Activated T-helper 1 cell treated with Interleukin-2 at 50 U/mL for 16 hours (primary cell): Measurements from ENCODE around the gene GREM1.

Source experiments
- DNase-seq: peaks from one replicate; pipeline ENCODE4 v3.0.0-alpha.2; 2020; ENCODE audit warnings: low read depth

Gene GREM1

DNA sequence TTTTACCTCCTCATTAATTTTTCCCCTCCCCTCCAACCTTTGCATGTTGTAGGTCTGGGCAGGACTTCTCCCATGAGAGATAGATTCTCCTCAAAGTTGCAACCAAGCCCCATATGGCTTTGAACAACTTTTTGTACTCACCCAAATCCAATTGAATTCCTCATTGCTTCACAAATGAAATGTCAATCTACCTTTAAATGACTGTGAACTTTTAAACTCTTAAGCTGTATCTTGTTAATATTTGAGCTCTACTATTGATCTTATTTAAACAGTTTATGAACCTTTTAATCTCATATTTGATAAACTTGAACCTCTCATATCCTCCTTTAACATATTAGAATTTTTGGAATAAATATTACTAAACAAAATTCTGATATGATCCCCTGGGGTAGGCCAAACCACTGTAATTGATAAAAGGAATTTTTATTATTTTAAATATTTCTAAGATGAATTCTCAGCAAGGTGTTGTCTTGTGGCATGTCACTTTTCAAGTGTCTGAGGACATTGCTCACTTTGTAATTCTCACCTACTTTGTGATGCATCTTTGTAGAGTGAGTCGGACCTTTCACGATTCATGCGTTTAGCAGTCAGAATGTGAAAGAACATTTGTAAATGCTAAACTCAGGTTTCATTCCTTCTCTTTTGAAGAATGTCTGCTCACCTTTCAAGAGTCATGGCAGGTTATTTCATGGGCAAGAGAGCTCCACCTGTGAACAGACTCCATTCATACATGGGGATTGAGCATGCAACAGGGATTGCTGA, 23.4 kb upstream of the GREM1 start:
- DNase-seq: no peak

DNA sequence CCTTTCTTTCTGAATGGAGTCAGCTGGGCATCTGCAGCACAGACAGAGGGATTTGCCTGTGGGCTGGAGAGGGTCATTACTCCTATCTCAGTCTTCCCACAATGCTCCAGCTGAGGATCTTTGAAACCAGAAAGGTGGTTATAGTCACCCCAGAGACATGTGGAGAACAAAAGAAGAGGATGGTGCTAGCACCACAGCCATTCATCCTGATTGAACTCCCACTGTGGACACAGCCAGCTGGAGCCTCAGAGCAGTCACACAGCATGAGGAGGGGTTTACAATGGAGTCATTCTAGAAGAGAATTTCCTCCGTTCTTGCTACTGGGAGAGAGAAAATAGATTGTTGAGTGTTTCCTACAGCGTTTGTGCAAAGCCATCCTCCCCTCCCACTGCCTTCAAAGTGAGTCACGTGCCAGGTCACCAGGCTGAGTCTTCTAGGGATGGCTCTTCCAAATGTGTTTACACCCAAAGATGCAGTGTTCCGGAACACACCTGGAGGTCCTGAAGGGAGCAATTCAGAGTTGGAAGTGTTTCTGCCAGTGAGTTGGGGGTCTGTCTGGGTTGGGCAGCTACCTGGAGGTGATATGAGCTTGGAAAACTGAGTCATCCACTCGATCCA, 18.9 kb upstream of the GREM1 start:
- no peak for DNase-seq

DNA sequence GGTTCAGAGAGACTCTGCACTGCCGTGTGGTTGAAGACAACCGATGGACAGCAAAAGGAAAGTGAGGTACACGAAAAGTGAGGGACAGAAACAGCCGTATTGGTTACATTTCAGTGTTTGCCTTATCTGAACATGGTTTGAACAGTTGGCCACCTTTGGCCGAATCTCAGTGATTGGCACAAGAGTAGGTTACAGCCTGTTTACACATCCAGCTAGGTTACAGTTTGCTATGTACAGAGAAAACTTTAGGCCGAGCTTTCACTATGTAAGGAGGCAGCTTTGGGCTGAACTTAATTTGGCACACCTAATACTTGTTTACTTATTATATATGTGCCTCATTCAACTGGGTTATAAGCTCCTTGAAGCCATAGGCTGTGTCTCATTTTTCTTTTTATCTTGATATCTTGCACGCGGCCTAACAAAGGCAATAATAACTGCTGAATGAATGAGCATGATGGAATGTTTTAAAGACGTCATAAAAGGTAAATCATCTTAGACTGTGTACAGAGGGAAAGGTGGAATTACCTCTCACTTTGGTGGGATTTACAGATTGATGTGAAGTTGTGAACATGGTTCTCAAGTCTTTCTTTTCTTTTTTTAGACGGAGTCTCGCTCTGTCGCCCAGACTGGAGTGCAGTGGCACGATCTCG, 17.2 kb upstream of the GREM1 start:
- no peak for DNase-seq

DNA sequence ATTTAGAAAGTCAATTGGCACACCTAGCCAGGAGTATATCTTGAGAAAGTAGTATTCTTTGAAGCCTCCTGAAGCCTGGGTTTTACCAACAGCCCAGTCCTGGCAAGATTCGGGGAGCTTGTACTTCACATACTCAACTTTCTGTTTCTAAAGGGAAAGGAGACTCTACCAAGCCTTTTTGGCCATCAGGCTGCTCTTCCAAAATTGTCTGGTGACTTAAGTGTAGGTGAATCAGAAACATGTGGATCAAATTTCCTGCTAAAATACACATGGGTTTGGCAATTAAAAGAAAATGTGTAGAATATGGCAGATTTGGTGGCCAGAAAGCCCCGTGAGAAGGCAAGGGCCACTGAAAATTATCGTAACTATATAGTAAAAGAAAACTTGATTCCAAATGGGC, 15.9 kb upstream of the GREM1 start:
- no peak for DNase-seq

DNA sequence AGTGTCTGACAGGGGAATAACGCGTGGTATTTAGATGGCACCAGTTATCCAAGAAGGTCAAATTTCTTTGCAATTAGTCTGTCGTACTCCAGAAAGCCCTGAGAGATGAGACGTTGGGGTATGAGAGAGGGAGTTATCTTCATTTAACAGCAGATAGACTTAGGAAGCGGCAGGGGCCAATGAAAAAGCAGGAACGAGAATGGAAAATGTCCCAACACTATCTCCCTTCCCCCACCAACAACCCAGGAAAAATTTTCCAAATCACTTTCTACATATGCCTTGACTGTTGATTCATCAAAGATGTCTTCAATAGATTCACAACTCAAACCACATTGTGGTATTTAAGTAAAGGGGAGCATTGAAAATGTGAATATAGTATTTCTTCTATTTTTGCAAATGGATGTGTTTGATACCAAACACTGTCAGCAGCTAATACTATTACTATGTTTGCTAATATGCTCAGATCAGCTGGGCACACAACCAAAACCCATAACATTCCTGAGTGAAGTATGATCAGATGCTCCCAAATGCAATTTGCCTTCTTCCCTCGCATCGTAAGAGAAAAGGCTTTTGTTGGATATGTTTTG, 13.3 kb upstream of the GREM1 start:
- no peak for DNase-seq

DNA sequence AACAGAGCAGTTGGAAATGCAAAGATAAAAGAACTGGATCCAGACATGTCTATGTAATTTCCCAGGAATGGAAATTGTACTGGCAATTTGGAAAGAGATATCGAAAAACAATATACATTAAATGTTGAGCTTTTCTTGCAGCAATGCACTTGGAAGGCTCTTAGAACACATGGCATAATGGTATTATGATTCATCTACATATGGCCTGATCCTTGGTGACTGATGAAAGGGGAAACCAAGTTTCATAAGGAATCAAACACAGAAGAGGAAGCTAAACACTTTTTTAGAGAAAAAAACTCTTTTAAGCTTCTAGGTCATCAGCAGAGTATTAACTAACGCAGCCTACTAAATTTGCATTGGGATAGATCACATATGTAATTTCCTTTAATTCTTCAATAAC, 12.4 kb upstream of the GREM1 start:
- DNase-seq: no peak

DNA sequence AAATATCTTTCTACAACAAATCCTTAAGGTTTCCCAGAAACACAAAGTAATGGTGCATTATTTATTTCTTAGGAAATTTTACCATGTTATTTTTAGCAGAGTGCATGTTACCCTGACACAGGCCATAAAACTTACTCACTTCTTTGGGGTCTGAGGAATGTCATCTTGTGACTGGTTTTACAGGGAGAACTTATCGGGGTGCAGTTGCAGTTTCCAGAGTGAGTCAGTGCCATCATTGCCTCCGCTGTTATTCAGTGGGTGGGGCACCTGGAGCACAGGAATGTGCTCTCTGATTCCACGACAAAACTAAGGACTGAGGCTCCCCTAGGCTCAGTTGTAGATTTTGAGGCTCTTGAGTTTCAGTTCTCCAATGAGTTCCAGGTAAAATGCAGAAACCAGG, 11.1 kb upstream of the GREM1 start:
- no peak for DNase-seq

DNA sequence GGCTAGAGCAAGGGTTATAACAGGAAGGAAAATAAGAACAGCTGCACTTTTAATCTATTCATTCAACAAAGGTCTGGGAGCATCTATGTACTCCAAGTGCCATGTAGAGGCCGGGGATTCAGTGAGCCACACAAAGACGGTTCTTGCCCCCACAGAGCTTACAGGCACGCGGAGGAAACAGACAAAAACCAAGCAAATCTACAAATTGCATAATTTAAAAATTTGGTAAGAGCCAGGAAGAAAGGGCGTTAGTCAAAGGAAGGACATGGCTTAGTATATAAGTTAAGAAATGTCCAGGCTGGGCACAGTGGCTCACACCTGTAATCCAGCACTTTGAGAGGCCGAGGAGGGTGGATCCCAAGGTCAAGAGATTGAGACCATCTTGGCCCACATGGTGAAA, 10.4 kb upstream of the GREM1 start:
- no peak for DNase-seq

DNA sequence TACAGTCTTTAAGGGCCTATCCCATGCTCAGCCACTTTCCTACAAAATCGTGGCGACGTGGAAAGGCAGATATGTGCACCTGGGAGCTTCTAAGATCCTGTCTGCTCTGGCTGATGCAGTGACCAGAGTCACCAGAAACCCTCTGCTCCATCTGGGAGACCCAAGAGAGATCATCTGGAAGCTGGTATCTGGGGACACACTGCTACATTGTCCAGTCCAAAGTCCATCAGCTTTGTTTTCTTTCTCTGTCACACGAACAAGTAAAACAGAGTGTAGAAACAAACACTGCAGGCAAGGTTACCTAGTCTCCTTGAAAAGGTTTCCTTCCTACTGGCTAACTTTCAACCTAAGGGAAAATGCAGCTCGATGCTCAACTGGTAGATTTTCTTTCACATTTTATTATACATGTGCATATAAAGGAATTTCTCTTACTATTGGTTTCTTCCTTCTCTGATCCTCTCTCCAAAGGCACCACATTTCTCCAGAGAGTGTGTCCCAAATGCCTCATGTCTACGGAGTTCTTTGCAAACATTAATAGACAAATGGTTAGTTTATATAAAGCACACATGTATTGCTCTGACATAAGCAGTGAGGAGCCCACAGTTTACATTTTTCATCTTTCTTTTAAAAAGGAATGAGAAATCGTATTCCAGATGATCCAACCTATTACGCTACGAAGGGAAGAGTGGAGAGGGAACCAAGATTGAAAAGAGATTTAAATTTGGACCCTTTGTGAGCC, 8.3 kb upstream of the GREM1 start:
- DNase-seq: no peak

DNA sequence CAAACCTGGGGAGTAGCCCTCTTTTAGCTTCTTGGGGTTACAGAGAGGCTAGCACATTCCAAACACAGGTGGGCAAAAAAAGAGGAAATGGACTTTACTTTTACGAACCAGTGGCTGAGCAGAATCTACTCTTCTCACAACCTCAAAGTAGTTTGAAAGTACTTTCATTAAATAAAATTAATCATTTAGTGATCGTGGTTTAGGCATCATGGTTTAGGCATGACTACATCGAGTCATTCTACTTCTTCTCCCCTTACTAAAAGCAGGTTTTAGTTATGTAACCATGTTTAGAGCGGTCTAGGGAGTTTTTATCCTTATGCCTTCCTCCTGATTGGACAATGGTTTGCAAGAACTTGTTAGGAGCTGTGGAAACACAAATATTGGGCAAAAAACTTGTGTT, 2.5 kb upstream of the GREM1 start:
- no peak for DNase-seq

DNA sequence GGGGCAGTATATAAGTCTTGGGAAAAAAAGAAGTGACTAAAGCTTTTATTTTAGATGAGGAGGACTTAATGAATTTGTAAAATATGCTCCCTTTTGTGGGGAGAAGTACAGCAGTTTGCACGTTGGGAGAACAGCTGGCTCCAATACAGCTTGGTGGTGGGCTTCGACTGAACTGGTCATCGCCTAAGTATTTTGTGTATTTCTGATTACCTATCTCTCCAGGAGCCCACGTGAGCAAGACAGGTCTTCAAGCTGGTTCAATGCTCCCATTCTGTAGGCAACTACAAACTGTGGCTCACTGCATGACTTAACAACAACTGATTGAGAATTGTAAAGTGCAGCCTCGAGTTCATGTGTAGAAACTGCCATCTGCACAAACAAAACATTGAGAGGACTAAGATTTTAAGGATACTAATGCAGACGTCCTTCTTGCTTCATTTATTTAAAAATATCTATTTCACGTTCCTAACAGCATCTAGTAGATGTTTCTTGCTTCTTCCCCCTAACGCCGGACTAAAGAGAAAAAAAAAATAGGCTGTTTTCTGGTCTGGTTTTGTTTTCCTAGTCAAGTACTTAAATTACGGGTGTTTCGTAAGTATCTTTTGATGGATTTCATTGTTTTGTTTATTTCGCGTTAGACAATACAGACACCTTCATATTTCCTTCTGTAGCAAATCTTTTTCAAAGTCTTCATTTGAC, 1.4 kb upstream of the GREM1 start:
- DNase-seq: no peak

DNA sequence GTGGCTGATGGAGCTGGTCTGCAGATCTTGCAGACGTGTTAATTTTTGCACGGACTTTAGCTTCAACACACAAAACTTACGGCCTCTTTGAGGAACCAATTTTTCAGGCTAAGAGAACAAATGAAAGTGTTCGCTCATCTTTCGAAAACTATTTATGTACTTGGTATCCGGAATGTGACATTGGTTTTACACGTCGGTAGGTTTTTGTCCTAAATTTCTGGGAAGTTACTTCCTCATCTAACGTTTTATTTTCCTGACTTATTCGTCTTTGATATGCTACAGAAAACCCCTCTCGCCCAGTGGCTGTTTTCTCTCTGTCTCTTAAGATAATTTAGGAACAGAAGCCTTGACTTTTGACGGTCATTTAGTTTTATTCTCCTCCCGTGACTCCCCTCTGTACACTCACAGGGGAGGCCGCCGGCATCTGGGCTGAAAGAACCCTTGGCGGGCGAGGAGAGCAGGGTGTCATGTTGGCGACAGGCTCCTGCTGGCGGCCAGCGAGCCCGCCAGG, 834 bp upstream of the GREM1 start:
- no peak for DNase-seq

DNA sequence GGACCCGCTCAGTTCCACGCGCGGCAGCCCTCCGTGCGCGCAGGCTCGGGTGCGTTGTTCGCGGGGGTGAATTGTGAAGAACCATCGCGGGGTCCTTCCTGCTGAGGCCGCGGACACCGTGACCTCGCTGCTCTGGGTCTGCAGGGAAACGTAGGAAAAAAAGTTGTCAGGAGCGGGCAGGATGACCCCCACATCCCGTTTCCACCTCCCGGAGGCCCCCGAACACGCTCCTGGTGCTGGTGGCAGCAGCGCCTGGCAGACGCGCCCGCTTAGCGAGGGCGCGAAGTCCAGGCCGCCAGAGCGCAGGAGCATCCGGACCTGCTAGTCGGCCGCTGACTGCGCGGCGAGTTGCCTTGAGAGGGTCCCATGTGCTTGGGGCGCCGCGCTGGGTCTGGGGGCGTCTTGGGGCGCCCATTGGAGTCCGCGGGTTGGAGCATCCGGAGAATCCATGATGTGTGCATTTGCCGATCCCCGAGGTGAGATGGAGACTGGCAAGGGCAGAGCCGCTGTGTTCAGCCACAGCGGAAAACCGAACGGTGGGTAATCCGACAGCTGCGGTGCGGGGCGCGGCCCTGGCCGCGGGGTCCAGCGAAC, 520 bp downstream of the GREM1 start:
- DNase-seq: no peak

DNA sequence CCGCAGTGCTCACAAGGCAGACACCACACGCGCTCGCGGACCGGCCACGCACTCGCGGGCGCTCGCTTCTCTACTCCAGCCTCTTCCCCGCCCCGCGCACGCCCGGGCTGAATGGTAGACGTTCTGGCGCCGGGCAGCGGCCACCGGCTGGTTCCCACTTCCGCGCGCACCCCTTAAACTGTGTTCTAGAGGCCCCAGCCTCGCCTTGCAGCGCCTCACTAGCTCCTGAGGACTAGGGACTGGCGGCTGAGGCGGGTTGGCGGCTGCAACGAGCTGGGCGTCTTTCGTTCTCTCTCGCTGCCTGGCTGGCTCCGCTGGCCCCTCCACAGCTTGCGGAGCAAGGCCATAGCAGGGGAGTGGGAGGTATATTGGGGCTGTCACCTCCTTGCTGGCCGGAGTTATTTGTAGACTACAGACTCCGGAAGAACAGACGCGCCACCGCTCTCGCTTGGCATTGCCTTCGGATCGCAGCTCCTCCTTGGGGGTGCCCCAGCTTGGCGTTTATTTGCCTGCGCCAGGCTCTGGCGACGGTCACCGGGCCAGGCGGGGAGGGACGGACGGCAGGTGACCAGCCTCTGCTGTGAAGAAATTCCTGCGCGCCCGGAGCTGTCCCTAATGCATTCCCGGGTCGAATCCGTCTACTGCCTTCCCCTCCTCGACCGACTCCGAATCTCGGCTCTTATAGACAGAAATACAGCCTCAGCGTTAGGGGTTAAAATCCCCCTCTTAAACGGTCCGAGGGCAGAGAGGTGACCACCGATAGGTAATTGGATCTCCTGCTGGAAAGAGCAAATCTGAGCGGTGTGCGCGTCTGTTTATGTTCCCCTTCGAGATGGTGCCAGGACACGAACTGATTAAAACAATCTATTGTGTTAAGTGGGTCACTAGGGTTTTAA, 1.3 kb downstream of the GREM1 start:
- DNase-seq: no peak

DNA sequence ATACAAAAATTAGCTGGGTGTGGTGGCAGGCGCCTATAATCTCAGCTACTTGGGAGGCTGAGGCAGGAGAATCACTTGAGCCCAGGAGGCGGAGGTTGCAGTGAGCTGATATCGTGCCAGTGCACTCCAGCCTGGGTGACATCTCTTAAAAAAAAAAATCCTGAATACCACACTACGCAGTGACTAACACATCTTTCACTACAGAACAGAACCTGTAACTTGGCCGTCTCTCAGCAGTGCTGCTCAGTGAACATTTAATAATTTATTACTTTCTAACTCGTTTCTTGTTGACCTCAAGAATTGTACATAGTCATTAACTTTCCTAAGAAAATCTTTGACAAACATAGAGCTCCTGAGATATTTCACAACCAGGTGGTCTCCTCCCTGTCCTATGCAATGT, 3.8 kb downstream of the GREM1 start:
- no peak for DNase-seq

DNA sequence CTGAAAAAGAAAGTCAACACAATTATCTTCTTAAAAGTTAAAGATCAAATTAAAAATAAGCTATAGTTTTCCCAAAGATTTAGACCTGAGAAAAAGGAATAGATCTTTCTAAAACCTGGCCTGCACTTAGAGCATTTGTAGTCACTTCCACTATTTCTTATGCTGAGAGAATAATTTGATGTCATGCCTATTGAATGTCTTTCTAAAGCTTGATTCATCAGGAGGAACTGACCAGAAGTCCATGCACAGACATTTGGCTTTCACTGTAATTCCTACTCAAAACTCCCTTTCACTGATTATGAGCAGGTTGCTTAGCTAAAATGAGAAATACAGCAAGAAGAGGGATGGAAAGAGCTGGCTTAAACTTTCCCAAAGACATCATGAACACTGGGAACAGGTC, 4.3 kb downstream of the GREM1 start:
- DNase-seq: no peak

DNA sequence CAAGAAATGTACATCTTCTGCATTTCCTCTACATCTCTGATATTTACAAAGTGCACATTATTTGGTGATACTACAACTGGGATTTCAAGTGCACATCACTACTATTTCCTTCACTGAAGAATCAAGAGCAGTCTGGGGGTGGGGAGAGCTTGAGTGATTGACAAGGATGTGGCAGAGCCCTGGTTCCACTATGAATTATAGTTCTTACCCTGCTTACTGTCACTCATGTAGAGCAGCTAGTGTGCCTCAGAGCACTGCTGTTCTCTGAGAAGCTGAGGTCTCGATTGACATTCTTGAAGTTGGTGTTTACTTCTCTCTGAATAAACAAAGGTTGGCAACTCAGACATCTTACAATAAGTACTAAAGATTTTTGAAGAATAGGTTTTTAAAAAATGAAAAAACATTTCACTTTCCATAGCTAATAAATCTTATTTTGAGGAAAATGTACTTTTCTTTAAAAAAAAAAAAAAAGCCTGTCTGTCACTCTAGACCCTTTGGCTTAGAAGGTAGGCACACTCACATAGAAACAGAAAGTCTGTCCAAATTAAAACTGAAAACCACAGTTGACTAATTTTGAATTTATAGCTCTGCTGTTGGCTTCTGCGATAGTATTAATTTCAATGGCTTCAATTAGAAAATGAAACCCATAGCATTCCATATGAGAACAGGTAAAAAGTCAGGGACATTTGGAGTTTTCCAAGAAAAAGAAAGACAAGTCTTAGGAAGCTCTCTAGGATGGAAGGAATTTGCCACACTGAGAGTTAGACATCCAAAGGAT, 5.6 kb downstream of the GREM1 start:
- no peak for DNase-seq

DNA sequence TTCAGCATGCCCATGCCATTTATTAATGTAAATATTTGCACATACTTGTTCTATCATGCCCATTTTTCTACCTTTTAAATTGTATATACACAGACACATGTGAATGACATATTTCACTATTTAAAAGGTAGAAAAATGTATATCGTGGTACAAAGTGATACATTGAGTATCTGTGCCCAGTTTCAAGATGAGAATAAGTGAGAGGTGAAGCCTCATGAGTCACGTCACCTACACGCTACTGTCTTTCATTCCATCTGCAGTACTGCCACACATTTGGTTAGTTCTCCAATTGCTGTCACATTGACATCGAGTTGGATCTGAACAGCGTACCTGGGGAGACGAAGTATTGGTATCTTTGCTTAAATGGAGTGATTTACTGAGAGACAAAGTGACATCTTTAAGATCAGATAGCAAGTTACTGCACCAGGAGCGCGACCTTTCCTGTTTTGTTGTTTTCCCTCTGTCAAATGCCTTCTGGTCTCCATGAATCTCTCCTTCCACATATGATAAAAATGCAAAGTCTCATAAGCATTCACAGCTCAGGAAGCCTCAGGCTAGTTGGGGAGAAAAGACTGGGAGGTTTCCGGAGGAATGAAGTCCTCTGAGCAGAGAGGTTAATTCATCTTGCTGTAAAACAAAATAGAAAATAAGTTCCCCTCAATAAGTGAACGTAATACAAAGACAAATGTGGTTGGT, 12.0 kb downstream of the GREM1 start:
- DNase-seq: no peak
